GM12878 (cell line): Measurements from ENCODE around the gene FXYD3. TPM values are rescaled to one million over a fixed set of nuclear protein-coding genes. Genes with fewer than 3 reads are reported as not detected.
A peak's percentile ranks its signal among the peaks of the same experiment; 100 is the strongest.

Experiments
- ATAC-seq: fragments of 200-7000 bp; cut with Tn5 transposase; 3 replicates; pipeline ENCODE4 v1.9.1; 2020; ENCODE audit warnings: mild to moderate bottlenecking, moderate library complexity
- BruUV-seq: library from RNA; stranded (reverse); fragments of 400-500 nt; replicated peaks from 2 replicates; lab custom pipeline; 2021; lab: Mats Ljungman, UMichigan
- CTCF ChIA-PET: fragments of 300-600 bp; sonication (Branson Sonifier 250); formaldehyde crosslinking; extraction: SDS; loops from one replicate; lab custom pipeline; 2021; ENCODE audit warnings: inconsistent platforms; lab: Yijun Ruan, JAX
- POLR2A ChIA-PET: fragments of 350-600 bp; formaldehyde crosslinking; extraction: SDS; loops from one replicate; lab custom pipeline; 2021; ENCODE audit warnings: inconsistent platforms; lab: Charles Lee
- RAD21 ChIA-PET: fragments of 300-600 bp; sonication (Branson Sonifier 250); formaldehyde crosslinking; loops from one replicate; lab custom pipeline; 2023; ENCODE audit warnings: antibody characterized with exemption; ENCODE audit not compliant: unreplicated experiment; lab: Charles Lee
- SMC1A ChIA-PET: fragments of 300-600 bp; sonication (Branson Sonifier 250); formaldehyde crosslinking; loops from one replicate; lab custom pipeline; 2023; ENCODE audit not compliant: unreplicated experiment, uncharacterized antibody; lab: Charles Lee
- DNase-seq: peaks from one replicate; pipeline ENCODE4 v3.0.0-alpha.2; 2011; ENCODE audit warnings: low read depth, low spot score
- FAIRE-seq: peaks from 3 replicates; lab custom pipeline; 2011; peaks lifted over from hg19 to GRCh38; lab: Jason Lieb, UNC
- H2AFZ ChIP-seq: 2 replicates; pipeline ENCODE4 v1.6.0; 2011; ENCODE audit warnings: low read depth, low read length, control low read depth; ENCODE audit not compliant: control insufficient read depth
- H3K27ac ChIP-seq: 2 replicates; pipeline ENCODE4 v1.5.1; 2011; ENCODE audit warnings: control low read depth; ENCODE audit not compliant: control insufficient read depth, insufficient read depth
- H3K27me3 ChIP-seq, 2 experiments: replicated peaks in 1 of 2; 2 replicates each; pipeline versions ENCODE4 v1.6.0 to v1.6.1; 2011; ENCODE audit warnings: low read length in 1 of 2; ENCODE audit not compliant: control insufficient read depth in 2 of 2, insufficient read depth in 2 of 2
- H3K36me3 ChIP-seq, 2 experiments: 2 replicates each; pipeline ENCODE4 v1.5.1; 2011; ENCODE audit warnings: low read length in 1 of 2; ENCODE audit not compliant: control insufficient read depth in 2 of 2, insufficient read depth in 2 of 2
- H3K4me1 ChIP-seq: 2 replicates; pipeline ENCODE4 v1.6.1; 2011; ENCODE audit warnings: mild to moderate bottlenecking, low read length, moderate library complexity, mixed read lengths; ENCODE audit not compliant: control insufficient read depth, insufficient read depth
- H3K4me2 ChIP-seq: 2 replicates; pipeline ENCODE4 v1.6.0; 2011; ENCODE audit warnings: control low read depth; ENCODE audit not compliant: control insufficient read depth, insufficient read depth
- H3K4me3 ChIP-seq: fragments of 200-600 bp; sonication (generic); 2 replicates; pipeline ENCODE4 v1.5.1; 2016
- H3K79me2 ChIP-seq: 2 replicates; pipeline ENCODE4 v1.6.0; 2011; ENCODE audit warnings: low read length; ENCODE audit not compliant: control insufficient read depth, insufficient read depth
- H3K9ac ChIP-seq: 2 replicates; pipeline ENCODE4 v1.8.0; 2011; ENCODE audit warnings: low read length, control low read depth, mixed read lengths; ENCODE audit not compliant: control insufficient read depth, insufficient read depth
- H3K9me3 ChIP-seq: replicated peaks from 3 replicates; pipeline ENCODE4 v1.5.1; 2011; ENCODE audit warnings: mild to moderate bottlenecking, low read length; ENCODE audit not compliant: control insufficient read depth, insufficient read depth
- H4K20me1 ChIP-seq: 2 replicates; pipeline ENCODE4 v1.6.0; 2011; ENCODE audit not compliant: control insufficient read depth, insufficient read depth
- BHLHE40 ChIP-seq, 2 experiments: fragments of 450-650 bp in 1 of 2; IDR thresholded peaks; 2 replicates each; pipeline ENCODE4 v1.6.1; 2011 to 2017; ENCODE audit warnings: low read depth in 2 of 2, borderline replicate concordance in 1 of 2, improper control_type of control experiment in 1 of 2, low read length in 1 of 2, mild to moderate bottlenecking in 1 of 2
- IKZF2 ChIP-seq, 2 experiments: fragments of 450-650 bp; IDR thresholded peaks; 2 replicates each; pipeline ENCODE4 v1.6.1; 2017; ENCODE audit warnings: mild to moderate bottlenecking in 2 of 2, moderate library complexity in 2 of 2
- IRF4 ChIP-seq: IDR thresholded peaks from 2 replicates; pipeline ENCODE4 v1.6.1; 2011; ENCODE audit warnings: low read depth, low read length
- LARP7 ChIP-seq: fragments of 450-650 bp; IDR thresholded peaks from 2 replicates; pipeline ENCODE4 v1.6.1; 2017; ENCODE audit warnings: mild to moderate bottlenecking
- NFYA ChIP-seq: IDR thresholded peaks from 2 replicates; pipeline ENCODE4 v1.6.1; 2011; ENCODE audit warnings: low read depth, mild to moderate bottlenecking, low read length, improper control_type of control experiment, borderline replicate concordance
- NFYB ChIP-seq: IDR thresholded peaks from 2 replicates; pipeline ENCODE4 v1.6.1; 2011; ENCODE audit warnings: low read depth, mild to moderate bottlenecking, low read length, improper control_type of control experiment, moderate library complexity; ENCODE audit not compliant: insufficient read depth
- SREBF1 ChIP-seq: IDR thresholded peaks from 2 replicates; pipeline ENCODE4 v1.6.1; 2012; ENCODE audit warnings: mild to moderate bottlenecking, low read length
- WGBS: methylation state at CpG from one replicate; pipeline ENCODE4 v1.1.6; 2016; ENCODE audit warnings: low lambda C conversion rate; ENCODE audit not compliant: insufficient replicate concordance, insufficient coverage; ENCODE audit errors: missing lambda C conversion rate; 5-methylcytosine and 5-hydroxymethylcytosine counted together
- in situ Hi-C: fragments of 300-500 bp; cut with MboI; formaldehyde crosslinking; loops from 9 replicates; pipeline ENCODE4 v1.14.3; 2018; ENCODE audit warnings: mixed read lengths
- intact Hi-C: fragments of 100-400 bp; cut with micrococcal nuclease; formaldehyde crosslinking; loops from one replicate; pipeline ENCODE4 v1.14.2; 2022; ENCODE audit not compliant: unreplicated experiment
- polyA plus RNA-seq, 11 experiments: library from polyadenylated mRNA; depleted of rRNA in 4 of 11; unstranded in 6 of 11; stranded (reverse) in 5 of 11; fragments of >200 nt; fragmentation: Nextera tagmentation in 4 of 11; fragmentation: Illumina TruSeq in 1 of 11; extraction: Ambion mirVana in 4 of 11; extraction: Trizol in 1 of 11; gene quantifications; 1 replicate in 1 of 11; 2 replicates in 10 of 11; pipeline versions ENCODE4 v1.2.1 to v1.2.3, GENCODE V29; 2011 to 2016; ENCODE audit warnings: inconsistent platforms in 2 of 11, missing spikeins in 2 of 11, low read depth in 1 of 11
- total RNA-seq, 4 experiments: library from RNA; depleted of rRNA in 3 of 4; stranded (reverse); fragments of >200 nt in 3 of 4; fragmentation: Illumina TruSeq in 1 of 4; extraction: Trizol in 1 of 4; gene quantifications; 2 replicates each; pipeline versions ENCODE4 v1.2.1 to v1.2.3, GENCODE V29; 2013 to 2021
- TF ChIP-seq, protein P1 (sequence below): fragments of 450-650 bp; IDR thresholded peaks from 2 replicates; pipeline ENCODE4 v1.6.1; 2017; ENCODE audit warnings: mild to moderate bottlenecking, moderate library complexity

FXYD3 gene
- total and polyA plus RNA-seq, 10 of the 15 experiments (the other 5 are each of a cell fraction or from before 2014, with no cell fraction given), result 0.09 to 0.44 TPM; not detected in 8

GRCh38 chr19:35161434-35161743, 45.8 kb downstream of the FXYD3 start:
- H3K27me3 ChIP-seq, result no peaks in the 10 kb centered on the region
- no peak for TF ChIP-seq LARP7
- TF ChIP-seq NFYB, result peak; percentile 68
- TF ChIP-seq SREBF1, result no peak
- TF ChIP-seq IKZF2 (IDR thresholded peaks at IDR 0.05), result no peak
- TF ChIP-seq, all 136 proteins: peak for 1
- ATAC-seq (peak; percentile 43; the same call in 2 of the 3 replicates), DNase-seq (no peak), FAIRE-seq (no peak)
- Histone ChIP-seq H2AFZ (no peak overlapping the region), H3K4me2 (no peak overlapping the region), H3K4me3 (no peak overlapping the region), H3K79me2 (peaks cover 3% of the 10 kb centered on the region), H4K20me1 (no peaks in the 10 kb centered on the region), H3K9ac (no peak overlapping the region), H3K4me1 (peaks cover 4% of the 10 kb centered on the region; the same call in 1 of the 2 replicates), H3K36me3 (peaks cover 24 to 56% of the 10 kb centered on the region in 2 experiments), H3K9me3 (peaks cover 36% of the 10 kb centered on the region), H3K27ac (no peak overlapping the region)
- in situ Hi-C loops (no loop called here), intact Hi-C loops (no loop called here)
- ChIA-PET SMC1A (interaction anchor here (0.7 to 1.7 kb wide), 5 partner anchors 21 to 53 kb away, joined by 3 to 6 read pairs (median 3); no protein-coding TSS in a partner anchor), CTCF (interaction anchor here (1.5 to 3.7 kb wide), 3 partner anchors 10 to 45 kb away, joined by 3 to 19 read pairs (median 7); no protein-coding TSS in a partner anchor), POLR2A (interaction anchor here (1.0 to 1.6 kb wide), 2 partner anchors 45 to 361 kb away, joined by 3 to 6 read pairs; no protein-coding TSS in a partner anchor), RAD21 (interaction anchor here (0.7 to 1.3 kb wide), 2 partner anchors 19 to 44 kb away, joined by 3 to 4 read pairs; no protein-coding TSS in a partner anchor)
- 69% methylated on average over 2 of the region's 2 CpGs for WGBS
- TSS peak; percentile 16 for BruUV-seq

DNA sequence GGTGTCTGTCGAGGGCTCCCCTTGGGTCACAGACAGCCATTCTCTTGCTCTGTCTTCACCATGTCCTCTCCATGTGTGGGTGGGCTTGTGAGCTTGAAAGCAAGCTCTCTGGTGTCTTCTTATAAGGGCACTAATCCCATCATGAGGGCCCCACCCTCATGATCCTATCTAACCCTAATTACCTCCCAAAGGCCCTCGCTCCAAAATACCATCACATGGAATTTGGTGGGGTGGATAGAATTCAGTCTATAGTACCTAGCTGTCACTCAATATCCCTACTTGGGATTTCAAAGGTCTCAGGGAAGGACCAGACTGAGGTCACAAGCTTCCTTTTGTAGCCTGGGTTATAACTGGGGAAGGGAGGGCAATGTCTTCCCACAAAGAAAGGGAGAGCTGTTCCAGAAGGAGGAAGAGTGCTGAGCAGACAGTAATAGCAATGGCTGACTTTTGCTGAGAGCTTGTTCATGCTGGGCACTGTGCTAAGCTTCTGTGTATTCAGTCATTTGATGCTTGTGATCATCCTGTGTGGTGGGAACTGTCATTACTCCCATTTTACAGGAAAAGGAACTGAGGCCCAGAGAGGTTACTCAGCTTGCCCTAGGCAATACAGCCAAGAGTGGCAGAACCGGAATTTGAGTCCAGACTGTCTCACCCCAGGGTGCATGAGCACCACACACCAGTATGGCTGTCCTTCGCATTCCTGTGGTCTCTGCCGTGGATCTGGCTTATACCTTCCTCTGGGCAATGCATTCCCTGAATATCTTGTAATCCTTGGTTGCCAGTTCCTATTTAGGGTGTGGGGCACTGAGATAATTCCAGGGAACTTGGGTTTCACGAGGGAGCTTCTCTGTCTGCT, 47.1 kb downstream of the FXYD3 start:
- no peak for ATAC-seq
- RAD21 ChIA-PET, result no interaction called here
- H2AFZ ChIP-seq, result no peak overlapping the region
- H4K20me1 ChIP-seq, result no peaks in the 10 kb centered on the region
- CTCF ChIA-PET, result interaction anchor here (0.7 kb wide), 1 partner anchor 78 kb away, joined by 3 read pairs; no protein-coding TSS in a partner anchor
- no peak overlapping the region for H3K27ac ChIP-seq
- H3K4me2 ChIP-seq, result no peak overlapping the region
- POLR2A ChIA-PET, result no interaction called here
- WGBS, result 95% methylated on average over 6 of the region's 6 CpGs
- in situ Hi-C loops (no loop called here), intact Hi-C loops (no loop called here)
- no peak overlapping the region for H3K9ac ChIP-seq
- FAIRE-seq, result no peak
- H3K36me3 ChIP-seq, result peaks cover 30 to 65% of the 10 kb centered on the region in 2 experiments
- TF ChIP-seq IRF4 (no peak), BHLHE40 (IDR thresholded peaks at IDR 0.05; ENCODE audit: borderline replicate concordance in 1 of 2, low read depth in 2 of 2, low read length in 1 of 2) (no peak), NFYA (no peak)
- TF ChIP-seq, protein P1, sequence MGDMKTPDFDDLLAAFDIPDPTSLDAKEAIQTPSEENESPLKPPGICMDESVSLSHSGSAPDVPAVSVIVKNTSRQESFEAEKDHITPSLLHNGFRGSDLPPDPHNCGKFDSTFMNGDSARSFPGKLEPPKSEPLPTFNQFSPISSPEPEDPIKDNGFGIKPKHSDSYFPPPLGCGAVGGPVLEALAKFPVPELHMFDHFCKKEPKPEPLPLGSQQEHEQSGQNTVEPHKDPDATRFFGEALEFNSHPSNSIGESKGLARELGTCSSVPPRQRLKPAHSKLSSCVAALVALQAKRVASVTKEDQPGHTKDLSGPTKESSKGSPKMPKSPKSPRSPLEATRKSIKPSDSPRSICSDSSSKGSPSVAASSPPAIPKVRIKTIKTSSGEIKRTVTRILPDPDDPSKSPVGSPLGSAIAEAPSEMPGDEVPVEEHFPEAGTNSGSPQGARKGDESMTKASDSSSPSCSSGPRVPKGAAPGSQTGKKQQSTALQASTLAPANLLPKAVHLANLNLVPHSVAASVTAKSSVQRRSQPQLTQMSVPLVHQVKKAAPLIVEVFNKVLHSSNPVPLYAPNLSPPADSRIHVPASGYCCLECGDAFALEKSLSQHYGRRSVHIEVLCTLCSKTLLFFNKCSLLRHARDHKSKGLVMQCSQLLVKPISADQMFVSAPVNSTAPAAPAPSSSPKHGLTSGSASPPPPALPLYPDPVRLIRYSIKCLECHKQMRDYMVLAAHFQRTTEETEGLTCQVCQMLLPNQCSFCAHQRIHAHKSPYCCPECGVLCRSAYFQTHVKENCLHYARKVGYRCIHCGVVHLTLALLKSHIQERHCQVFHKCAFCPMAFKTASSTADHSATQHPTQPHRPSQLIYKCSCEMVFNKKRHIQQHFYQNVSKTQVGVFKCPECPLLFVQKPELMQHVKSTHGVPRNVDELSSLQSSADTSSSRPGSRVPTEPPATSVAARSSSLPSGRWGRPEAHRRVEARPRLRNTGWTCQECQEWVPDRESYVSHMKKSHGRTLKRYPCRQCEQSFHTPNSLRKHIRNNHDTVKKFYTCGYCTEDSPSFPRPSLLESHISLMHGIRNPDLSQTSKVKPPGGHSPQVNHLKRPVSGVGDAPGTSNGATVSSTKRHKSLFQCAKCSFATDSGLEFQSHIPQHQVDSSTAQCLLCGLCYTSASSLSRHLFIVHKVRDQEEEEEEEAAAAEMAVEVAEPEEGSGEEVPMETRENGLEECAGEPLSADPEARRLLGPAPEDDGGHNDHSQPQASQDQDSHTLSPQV, result no peak
- H3K4me3 ChIP-seq, result no peak overlapping the region
- H3K4me1 ChIP-seq, result peaks cover 11% of the 10 kb centered on the region; the same call in 1 of the 2 replicates
- no peaks in the 10 kb centered on the region for H3K79me2 ChIP-seq
- no peaks in the 10 kb centered on the region for H3K27me3 ChIP-seq
- SMC1A ChIA-PET, result interaction anchor here (0.9 to 1.1 kb wide), 3 partner anchors 20 to 49 kb away, joined by 3 read pairs; no protein-coding TSS in a partner anchor
- peaks cover 40% of the 10 kb centered on the region for H3K9me3 ChIP-seq
- no TSS peak for BruUV-seq
- no peak for DNase-seq
